GM18519 (cell line): ENCODE measurements around the gene RAI1.
A peak's percentile ranks its signal among the peaks of the same experiment; 100 is the strongest.

Source experiments
- ATAC-seq: cut with Tn5 transposase; IDR thresholded peaks from one replicate; pipeline ENCODE4 v1.9.1; 2021; ENCODE audit warnings: mild to moderate bottlenecking, moderate library complexity; ENCODE audit not compliant: unreplicated experiment, low FRiP score

RAI1 gene

DNA sequence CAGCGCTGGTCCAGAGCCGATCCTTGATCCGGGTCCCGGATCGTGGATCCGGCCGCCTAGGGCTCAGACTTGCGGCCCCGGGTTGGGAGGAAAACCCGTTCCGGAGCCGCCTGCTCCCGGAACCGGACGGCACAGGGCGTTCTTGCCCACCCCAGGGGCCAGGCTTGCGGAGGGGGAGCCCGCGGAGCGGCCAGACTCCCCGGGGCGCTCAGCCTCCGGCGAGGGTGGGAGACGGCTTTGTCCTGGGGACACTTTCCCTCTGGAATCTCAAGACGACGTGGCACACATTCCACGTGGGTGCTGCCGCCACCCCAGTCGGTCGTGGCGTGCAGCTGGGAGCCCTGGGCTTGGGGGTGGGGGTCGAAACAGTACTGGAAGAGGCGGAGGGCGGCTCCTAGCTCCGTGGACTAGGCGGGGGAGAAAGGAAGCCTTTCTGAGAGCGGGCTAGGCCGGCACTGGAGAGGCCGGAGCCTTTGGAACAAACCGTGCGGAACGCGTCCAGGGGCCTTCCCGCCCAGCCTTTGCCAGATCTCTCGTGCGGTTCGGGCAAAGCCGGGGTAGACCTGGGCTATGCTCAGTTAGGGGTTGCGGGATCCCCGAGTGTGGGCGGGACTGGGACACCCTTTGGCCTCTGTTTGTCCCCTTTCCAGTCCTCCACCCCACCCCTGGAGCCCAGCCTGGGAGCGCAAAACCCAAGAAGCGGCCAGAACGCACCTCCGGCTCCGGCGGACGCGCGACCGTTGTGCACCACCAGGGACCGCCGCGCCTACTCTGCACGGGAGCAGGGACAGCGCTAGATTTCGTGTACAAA lies 129.0 kb downstream of the RAI1 start:
- ATAC-seq = no peak

DNA sequence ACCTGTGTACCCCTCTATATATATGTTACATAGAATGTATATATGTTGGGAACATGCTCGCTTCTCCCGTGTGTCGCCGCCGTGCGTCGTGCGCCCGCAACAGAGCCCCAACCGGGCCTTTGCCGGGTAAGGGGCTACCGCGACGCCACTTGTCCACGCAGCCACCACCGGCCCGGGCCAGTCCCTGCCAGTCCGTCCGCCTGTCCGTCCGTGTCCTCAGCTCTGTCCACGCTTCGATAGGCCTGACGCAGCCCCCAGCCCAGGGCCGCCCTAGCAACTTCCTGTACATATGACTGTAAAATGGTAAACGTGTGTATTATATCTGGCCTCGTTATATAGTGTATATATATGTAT lies 129.6 kb downstream of the RAI1 start:
- ATAC-seq = no peak

DNA sequence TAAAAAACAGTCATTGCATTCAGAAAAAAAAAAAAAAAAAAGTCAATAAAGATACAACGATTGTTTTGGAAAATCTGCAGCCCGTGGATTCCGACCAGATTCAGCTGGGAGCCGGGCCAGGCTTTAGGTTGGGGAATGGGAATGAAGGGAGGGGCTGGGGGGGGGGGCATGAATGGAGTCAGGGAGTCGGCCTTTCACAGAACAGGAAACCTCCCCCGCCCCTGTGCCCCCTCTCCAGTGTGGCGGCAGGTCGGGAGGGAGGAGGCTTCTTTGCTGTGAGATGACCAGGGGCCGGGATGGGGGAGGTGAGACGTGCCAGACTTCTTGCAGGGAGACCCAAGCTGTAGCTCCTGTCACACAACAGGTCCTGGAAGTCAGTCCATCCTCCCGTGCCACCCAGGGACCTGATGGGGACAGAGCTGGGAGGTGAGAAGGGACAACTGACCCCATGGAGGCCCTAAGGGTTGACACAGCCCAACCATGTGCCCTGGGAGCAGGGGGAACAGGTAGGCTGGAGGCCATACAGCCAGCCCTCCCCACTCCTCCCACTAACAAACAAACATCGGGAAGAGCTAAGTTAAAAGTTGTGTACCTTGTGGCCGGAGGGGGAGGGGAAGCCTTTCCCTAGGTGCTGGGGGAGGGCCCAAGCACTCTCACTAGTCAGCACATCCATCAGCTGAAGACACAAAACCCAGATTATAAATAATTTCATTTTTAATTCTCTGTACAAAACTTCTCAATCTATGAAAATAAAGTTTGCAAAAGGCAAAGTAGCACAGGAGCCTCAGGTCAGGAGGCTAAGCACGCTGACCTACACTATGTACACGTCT lies 130.3 kb downstream of the RAI1 start:
- no peak for ATAC-seq

DNA sequence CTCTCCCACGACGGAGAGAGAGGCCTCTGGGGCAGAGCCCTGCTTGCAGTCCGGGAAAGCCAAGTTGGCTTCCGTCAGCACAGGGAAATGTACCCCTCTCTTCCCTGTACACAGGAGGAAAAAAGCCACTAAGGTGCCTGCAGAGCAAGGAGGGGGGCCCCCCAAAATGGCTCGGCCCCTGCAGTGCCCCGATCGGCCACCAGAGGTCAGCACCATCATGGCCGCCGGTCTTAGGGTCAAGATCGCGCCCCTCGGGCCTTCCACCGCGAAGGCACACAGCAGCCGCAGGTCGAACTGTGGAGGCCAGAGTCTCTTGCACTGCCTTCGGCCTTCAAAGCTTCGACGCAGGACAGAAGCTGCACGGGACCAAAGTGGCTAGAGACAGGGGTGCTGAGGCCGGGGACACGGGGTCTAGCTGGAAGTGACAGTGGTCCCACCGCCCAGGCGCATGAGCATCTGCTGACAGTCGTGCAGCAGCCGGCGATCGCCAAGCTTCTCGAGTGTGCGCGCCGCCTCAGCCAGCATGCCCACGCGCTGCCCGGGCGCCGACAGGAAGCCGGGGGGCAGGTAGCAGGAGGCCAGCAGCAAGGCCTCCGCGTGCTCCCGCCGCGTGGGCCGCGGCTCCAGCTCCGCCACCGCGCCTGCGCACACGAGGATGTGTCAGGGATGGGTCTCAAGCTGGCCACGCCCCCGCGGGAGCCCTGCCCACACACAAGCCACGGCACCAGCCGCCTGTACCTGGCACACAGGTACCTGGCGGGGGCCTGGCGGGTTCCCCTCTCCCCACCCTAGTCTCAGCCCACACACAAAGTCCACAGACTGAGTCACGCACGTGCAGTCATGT lies 131.2 kb downstream of the RAI1 start:
- no peak for ATAC-seq

DNA sequence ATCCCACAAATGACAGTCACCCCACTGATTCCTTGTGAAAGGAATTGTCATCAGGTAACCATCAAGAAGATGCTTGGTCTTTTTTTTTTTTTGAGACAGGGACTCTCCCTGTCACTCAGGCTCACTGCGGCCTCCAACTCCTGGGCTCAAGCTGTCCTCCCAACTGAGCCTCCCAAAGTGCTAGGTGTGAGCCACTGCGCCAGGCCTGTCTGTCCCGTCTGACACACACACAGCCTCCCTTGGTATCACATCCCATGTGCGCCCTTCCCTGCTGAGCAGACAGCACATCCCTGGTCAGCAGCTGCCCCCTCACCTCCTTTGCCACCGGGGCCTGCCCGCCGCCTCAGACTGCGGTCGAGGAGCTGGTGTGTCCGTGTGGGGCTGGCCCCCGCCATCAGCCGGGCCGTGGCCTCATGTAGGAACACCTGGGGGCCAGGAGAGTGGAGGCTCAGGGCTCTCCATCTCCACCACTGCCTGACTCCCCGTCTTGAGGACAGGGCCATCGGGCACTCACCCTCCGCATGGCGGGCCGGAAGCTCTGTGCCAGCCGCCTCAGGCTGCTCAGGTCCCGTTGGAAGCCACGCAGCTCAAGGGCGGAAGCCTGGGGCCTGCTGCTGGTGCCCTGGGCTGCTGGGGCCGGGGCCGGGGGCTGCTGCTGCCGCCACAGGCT lies 131.9 kb downstream of the RAI1 start:
- no peak for ATAC-seq

DNA sequence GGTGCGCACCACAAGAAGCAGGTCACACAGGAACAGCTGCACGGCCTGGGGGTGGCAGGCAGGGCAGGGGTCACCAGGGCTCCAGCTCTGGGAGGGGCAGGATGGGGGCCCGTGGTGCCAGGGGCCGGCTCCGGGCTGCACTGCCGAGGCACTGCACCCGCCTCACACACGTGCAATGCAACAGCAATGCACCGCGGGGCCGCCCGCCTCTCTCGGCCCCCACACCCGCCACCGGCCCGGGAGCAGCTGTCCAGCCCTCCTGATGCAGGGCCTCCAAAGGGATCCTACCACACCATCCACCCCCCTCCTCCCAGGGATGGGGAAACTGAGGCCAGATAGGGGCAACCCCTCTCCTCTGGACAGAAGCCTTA lies 132.5 kb downstream of the RAI1 start:
- no peak for ATAC-seq

DNA sequence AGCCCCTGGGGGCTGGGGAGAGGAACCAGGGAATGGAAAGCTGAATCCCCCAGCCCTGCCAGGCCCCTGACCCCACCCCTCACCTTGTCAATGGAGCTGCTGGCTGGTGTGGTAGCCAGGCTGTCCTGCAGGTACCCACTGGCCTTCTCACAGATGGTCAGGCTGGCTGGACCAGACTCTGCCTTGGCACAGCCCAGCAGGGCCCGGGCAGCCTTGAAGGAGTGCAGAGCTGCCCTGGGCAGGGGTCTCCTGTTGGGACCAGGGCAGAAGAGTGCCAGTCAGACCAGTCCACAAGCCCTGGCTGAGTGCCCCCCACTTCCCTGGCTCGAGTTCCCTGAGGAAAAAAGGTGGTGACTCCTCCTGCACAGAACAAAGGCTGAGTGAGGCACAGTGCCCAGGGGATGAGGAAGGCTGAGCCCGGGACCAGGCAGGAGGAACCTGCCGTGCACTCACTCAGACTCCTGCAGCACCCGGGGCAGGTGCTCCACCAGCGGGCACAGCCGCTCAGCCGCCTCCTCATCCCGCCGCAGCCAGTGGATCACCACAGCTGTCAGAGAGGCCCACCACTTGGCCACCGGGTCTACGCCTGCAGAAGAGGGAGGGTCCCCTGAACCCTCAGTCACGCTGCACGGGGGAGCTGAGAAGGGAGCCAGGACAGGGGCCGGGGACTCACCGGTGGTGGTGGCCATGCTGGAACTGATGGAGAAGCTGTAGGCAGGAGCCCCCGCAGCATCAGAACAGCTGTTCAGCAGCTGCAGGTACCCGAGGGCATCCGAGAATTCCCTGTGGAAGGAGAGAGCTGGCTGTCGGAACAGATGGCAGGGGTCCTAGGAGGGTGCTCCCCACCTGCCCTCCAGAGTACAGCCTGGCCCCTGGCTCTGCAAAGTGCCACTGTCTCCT lies 133.2 kb downstream of the RAI1 start:
- ATAC-seq = no peak

DNA sequence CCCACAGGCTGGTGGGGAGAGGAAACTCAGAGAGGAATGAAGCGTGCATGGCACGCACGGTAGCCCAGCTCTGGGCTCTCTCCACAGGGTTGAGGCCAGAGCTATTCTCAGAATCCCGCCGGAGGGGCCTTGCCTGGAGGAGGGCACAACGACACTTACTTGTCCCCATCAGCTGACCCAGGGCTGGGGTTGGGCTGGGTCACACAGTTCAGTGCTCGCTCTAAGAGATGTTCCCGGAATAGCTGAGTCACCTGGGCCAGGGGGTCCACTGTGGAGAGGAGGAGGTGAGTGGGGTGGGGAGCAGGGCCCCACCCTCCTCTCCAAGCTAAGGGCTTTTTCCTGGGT lies 133.8 kb downstream of the RAI1 start:
- no peak for ATAC-seq

DNA sequence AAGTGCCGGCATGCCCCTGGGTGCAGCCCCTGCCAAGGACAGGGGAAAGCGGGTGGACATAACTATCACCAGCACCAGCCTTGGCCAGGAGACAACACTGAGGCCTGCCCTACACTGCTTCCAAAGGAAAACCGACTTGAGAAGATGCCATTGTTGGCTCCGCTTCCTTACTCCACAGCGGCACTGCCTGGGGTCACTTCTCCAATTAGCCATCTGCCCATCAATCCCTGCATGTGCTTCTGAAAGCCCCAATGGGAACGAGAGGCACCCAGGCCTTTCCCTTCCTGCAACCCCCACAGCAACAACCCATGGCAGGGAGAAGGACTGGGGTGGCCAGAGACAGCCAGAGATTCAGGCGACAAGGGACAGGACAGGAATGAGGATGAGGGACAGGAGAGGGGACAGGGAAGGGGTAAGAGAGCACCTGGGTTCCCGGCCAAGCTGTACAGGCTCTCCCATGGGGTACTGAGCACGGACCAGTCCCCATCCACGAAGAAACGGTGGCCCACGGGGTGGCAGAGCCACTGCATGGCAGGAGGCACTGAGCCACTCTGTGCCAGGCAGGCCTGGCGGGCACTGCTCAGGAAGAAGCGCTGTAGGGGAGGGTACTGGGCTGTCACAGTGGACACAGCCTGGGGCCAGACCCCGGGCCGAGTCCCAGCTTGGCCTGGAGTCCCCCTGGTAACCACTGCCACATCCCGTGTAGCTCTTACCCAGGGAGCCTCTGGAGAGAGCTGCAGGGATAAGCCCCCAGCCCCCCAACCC lies 134.4 kb downstream of the RAI1 start:
- no peak for ATAC-seq

DNA sequence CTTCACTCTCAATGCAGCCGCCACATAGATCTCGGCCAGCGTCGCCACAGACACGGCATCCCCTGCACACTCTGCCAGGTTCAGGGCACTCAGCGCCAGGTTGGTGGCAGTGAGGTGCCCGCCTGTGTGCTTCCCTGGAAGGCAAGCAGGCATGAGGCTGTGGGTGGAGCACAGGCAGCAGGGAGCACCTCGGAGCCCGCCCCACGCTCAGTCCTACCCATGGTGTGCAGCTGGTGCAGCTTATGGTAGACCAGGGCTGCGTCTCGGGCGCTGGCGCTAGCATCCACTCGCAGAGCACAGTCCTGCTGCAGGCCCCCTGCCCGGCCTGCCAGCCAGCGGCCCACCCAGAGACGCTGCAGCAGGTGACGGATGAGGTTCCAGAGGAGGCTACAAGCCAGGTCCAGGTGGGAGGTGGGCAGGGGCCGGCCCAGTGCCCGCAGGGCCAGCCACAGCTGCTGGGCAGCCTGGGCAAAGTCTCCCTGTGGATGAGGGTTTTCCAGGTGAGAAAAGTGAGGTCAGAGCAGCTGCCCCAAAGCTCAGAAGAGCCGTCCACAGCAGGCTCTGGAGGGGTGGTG lies 135.1 kb downstream of the RAI1 start:
- ATAC-seq = no peak

DNA sequence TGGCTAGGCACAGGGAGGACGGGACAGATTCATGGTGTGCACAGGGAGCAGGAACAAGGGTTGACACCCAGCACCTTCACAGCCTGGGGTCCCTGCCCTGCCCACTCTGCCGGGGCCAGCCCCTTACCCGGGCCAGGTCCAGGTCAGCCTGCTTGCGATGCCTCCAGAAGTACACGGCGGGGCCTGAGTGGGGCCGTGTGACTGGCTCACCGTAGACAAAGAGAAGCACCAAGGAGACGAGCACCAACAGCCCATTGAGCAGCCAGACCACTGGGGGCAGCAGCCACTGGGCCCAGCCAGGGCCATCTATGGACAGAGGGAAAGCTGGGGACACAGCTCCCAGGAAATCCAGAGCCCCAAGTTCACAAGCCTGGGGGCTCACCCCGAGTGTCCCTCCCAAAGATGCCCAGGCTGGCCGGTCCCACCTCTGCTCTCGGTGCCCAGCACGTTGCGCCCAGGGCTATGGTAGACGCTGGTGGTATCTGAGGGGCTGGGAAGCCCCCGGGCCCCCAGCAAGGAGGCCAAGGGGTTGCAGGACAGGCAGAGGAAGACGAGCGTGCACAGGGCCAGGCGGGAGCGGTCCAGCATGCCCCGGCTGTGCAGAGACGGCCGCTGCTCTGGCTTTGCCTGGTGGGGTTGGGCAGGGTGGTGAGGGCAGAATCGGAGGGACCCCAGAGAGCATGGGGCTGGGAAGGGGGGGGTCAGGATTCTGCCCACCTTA lies 135.7 kb downstream of the RAI1 start:
- ATAC-seq = no peak

DNA sequence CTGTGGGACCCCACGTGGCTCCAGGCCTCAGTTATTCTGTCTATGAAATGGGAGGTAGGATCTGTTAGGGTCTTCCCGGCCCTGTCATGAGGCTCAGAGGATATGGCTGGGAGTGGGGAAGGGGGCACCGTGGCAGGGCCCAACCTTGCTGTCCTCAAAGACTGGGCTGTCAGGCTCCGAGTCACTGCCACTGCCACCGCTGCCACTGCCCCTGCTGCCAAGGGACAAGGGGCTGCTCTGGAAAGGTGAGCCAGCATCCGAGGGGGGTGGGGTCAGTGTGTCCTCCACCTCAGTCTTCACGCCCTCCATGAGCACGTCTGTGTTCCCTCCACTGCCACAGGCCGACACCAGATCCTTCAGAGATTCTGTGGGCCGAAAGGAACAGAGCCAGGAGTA lies 136.3 kb downstream of the RAI1 start:
- ATAC-seq = no peak

DNA sequence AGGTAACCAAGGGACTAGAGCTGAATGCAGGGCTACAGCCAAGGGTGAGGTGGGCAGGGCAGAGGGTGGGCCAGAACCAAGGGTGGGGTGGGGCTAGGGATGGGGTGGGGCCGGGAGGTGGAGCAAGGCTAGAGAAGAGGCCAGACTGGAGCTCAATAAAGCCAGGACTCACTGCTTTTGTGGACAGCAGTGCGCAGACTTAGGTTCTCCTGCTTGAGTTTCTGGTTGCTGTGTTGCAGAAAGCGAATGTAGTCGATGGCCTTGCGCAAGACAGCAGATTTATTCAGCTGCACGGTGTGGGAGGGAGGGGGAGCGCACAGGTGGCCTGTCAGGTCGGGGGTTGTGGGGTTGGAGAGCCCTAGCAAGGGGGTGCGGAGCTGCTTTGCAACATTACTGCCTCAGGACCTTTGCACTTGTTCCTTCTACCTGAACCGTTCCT lies 136.8 kb downstream of the RAI1 start:
- ATAC-seq = no peak

DNA sequence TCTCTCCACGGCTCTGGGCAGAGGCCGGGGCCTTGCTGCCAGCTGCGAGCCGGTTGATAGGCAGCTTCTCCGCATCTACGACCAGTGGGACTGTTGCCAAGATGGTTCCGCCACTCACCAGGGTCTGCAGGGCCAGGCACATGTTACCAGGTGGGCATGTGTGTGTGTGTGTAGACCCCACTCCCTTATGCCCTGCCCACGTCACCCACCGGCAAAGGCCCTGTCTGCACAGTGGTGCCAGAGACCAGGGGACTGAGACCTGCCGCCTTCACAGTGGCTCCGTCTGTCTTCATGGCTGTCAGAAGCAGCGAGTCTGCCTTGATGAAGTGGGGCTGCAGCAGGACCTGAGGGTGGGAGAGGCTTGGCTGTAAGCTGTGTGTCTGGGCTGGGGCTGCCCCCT lies 137.9 kb downstream of the RAI1 start:
- no peak for ATAC-seq

DNA sequence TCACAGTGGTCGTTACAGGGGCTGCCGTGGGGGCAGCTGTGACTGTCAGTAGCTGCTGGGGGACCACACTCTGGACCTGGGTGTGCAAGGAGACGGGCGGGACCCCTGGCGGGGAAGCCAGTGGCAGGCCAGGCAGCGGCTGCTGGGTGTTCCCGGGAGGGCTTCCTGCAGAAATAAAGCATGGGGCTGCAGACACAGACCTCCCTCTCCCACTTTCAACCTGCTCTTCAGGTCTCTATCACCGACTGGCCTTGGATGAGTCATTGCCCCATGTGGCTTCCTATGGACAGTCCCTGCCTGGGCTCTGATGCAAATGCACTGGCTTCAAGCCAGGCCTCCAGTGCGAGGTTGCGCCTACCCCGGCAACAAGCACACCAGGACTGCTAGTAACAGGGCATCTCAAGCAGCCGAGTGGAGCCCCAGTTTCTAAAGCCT lies 138.3 kb downstream of the RAI1 start:
- peak; percentile 35 for ATAC-seq

DNA sequence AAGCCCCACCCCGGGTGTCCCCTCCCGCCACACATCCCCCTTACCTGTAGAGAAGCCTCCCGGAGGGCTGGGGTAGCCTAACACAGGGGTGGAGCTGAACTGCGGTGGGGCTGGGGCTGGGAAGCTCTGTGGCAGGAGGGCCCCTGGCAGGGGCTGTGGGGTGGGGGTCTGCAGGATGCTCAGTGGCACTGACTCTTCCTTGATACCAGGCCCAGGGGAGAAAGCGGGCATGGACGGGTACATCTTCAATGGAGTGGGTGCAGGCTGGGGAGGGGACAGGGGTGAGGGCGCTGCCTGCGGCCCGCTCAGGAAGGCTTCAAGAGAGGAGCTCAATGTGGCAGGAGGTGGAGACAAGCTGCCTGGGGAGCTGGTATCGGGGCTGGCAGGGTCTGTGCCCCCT lies 138.8 kb downstream of the RAI1 start:
- no peak for ATAC-seq

DNA sequence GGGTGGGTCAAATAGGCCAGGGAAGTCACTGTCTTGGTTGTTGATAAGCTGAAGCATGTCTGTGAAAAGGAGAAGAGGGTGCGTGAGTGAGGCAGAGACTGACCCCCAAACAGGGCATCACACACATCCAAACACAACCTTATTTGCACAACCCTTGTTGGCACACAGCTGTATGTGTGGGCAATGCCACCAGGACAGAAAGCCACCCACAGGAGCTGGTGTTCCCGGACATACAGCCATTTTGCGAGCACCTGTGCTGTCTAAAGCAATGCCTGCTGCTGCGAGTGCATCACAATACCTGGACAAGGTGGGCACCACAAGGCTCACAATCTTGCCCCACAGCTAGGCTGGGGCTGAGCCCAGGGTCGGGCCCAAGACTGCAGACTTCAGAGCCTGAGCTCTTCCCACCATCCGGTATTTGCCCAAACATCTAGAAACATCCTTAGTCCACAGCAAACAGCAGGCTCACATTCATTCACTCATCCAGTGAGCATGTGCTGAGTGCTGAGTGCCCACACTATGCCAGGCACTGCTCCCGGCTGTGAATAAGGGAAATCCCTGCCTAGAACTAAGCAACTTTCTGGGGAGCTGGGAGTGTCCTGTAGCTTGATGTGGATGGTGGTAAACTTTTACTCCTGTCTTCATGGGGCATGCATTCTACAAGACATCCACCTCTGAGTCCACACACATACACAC lies 139.4 kb downstream of the RAI1 start:
- no peak for ATAC-seq
